Activated CD8-positive, alpha-beta memory T cell treated with anti-CD3 and anti-CD28 coated beads, Interleukin-2, amount 10 ng/mL, durations not matched to agents 7 days and 5 days (primary cell): ENCODE measurements around the gene YEATS2. TPM values are rescaled to one million over a fixed set of nuclear protein-coding genes. Genes with fewer than 3 reads are reported as not detected.
"Not testable (repeated sequence)": the region's sequence is repeated elsewhere in the genome, so short reads cannot be mapped to it uniquely, and the experiment has no call there.

Experiments
- ATAC-seq: fragments of 150-1000 bp; cut with Tn5 transposase; one replicate; pipeline ENCODE4 v1.10.0; 2021; ENCODE audit warnings: moderate library complexity
- CTCF ChIA-PET: fragments of 350-600 bp; sonication (Branson Sonifier 250); formaldehyde crosslinking; loops from one replicate; lab custom pipeline; 2021; ENCODE audit warnings: antibody characterized with exemption; lab: Charles Lee
- DNase-seq: peaks from one replicate; pipeline ENCODE4 v3.0.0-alpha.2; 2020
- H3K27ac Mint-ChIP-seq: one replicate; pipeline ENCODE4 v1.8.0; 2021; ENCODE audit warnings: mild to moderate bottlenecking, mixed read lengths
- H3K27me3 Mint-ChIP-seq: one replicate; pipeline ENCODE4 v1.8.0; 2021; ENCODE audit warnings: mixed read lengths
- H3K36me3 Mint-ChIP-seq: one replicate; pipeline ENCODE4 v1.8.0; 2021; ENCODE audit warnings: mild to moderate bottlenecking, mixed read lengths
- H3K4me1 Mint-ChIP-seq: one replicate; pipeline ENCODE4 v1.8.0; 2021; ENCODE audit warnings: mixed read lengths
- H3K4me3 Mint-ChIP-seq: one replicate; pipeline ENCODE4 v1.8.0; 2021; ENCODE audit warnings: mild to moderate bottlenecking, moderate library complexity, mixed read lengths
- H3K9me3 Mint-ChIP-seq: one replicate; pipeline ENCODE4 v1.8.0; 2022; ENCODE audit warnings: low read depth, mixed read lengths
- total RNA-seq, 2 experiments: library from RNA; stranded (reverse); gene quantifications; one replicate each; pipeline ENCODE4 v1.2.3, GENCODE V29; 2021

The YEATS2 gene
- total RNA-seq, 2 experiments from 2014 or later, result 49.4 to 65.6 TPM

GRCh38 chr3:183731611-183732010 is 34.0 kb downstream of the YEATS2 start:
- no peaks in the 10 kb centered on the region for H3K4me1 Mint-ChIP-seq
- ATAC-seq, result no peak
- H3K27ac Mint-ChIP-seq, result no peak overlapping the region
- H3K9me3 Mint-ChIP-seq, result no peaks in the 10 kb centered on the region
- H3K4me3 Mint-ChIP-seq, result no peak overlapping the region
- DNase-seq, result no peak
- peaks cover 72% of the 10 kb centered on the region for H3K36me3 Mint-ChIP-seq
- CTCF ChIA-PET, result no interaction called here
- H3K27me3 Mint-ChIP-seq, result no peaks in the 10 kb centered on the region

GRCh38 chr3:183733553-183733952 is 36.0 kb downstream of the YEATS2 start:
- DNase-seq (no peak), ATAC-seq (no peak)
- Mint-ChIP-seq H3K4me3 (no peak overlapping the region), H3K9me3 (no peaks in the 10 kb centered on the region), H3K4me1 (no peaks in the 10 kb centered on the region), H3K36me3 (peaks cover 72% of the 10 kb centered on the region), H3K27me3 (no peaks in the 10 kb centered on the region), H3K27ac (no peak overlapping the region)
- CTCF ChIA-PET, result no interaction called here

- DNase-seq (no peak), ATAC-seq (no peak)
- H3K4me1 Mint-ChIP-seq, result no peaks in the 10 kb centered on the region
- no peaks in the 10 kb centered on the region for H3K27me3 Mint-ChIP-seq
- H3K36me3 Mint-ChIP-seq, result peaks cover 65% of the 10 kb centered on the region
- H3K9me3 Mint-ChIP-seq, result no peaks in the 10 kb centered on the region
- CTCF ChIA-PET, result no interaction called here
- no peak overlapping the region for H3K27ac Mint-ChIP-seq
- H3K4me3 Mint-ChIP-seq, result no peak overlapping the region
Measured at GRCh38 chr3:183734750-183735494, 37.3 kb downstream of the YEATS2 start.

GRCh38 chr3:183737116-183737515 is 39.5 kb downstream of the YEATS2 start:
- CTCF ChIA-PET, result interaction anchor here (1.1 kb wide), 1 partner anchor 268 kb away, joined by 3 read pairs; no protein-coding TSS in a partner anchor
- ATAC-seq, result no peak
- no peak for DNase-seq
- Mint-ChIP-seq H3K27ac (no peak overlapping the region), H3K36me3 (peaks cover 60% of the 10 kb centered on the region), H3K4me3 (no peak overlapping the region), H3K9me3 (no peaks in the 10 kb centered on the region), H3K4me1 (no peaks in the 10 kb centered on the region), H3K27me3 (no peaks in the 10 kb centered on the region)

GRCh38 chr3:183740154-183740553 is 42.6 kb downstream of the YEATS2 start:
- not testable (repeated sequence) for H3K9me3 Mint-ChIP-seq, H3K27me3 Mint-ChIP-seq, H3K4me1 Mint-ChIP-seq, DNase-seq, H3K27ac Mint-ChIP-seq, H3K4me3 Mint-ChIP-seq, ATAC-seq
- peaks cover 50% of the 10 kb centered on the region for H3K36me3 Mint-ChIP-seq
- CTCF ChIA-PET, result interaction anchor here (1.9 kb wide), 1 partner anchor 27 kb away, joined by 6 read pairs; no protein-coding TSS in a partner anchor

GRCh38 chr3:183743231-183743630 is 45.6 kb downstream of the YEATS2 start:
- Mint-ChIP-seq H3K4me3 (no peak overlapping the region), H3K4me1 (no peaks in the 10 kb centered on the region), H3K27me3 (no peaks in the 10 kb centered on the region), H3K27ac (no peak overlapping the region), H3K36me3 (peaks cover 41% of the 10 kb centered on the region), H3K9me3 (no peaks in the 10 kb centered on the region)
- CTCF ChIA-PET, result no interaction called here
- DNase-seq, result no peak
- ATAC-seq, result no peak

GRCh38 chr3:183745300-183746098 is 47.9 kb downstream of the YEATS2 start:
- no peaks in the 10 kb centered on the region for H3K4me1 Mint-ChIP-seq
- CTCF ChIA-PET, result no interaction called here
- H3K36me3 Mint-ChIP-seq, result peaks cover 48% of the 10 kb centered on the region
- DNase-seq (no peak), ATAC-seq (no peak)
- H3K27ac Mint-ChIP-seq, result no peak overlapping the region
- no peaks in the 10 kb centered on the region for H3K9me3 Mint-ChIP-seq
- H3K27me3 Mint-ChIP-seq, result no peaks in the 10 kb centered on the region
- no peak overlapping the region for H3K4me3 Mint-ChIP-seq

GRCh38 chr3:183754052-183754451 is 56.5 kb downstream of the YEATS2 start:
- H3K27me3 Mint-ChIP-seq, result no peaks in the 10 kb centered on the region
- CTCF ChIA-PET, result interaction anchor here (1.9 kb wide), 1 partner anchor 12 kb away, joined by 7 read pairs; no protein-coding TSS in a partner anchor
- no peak for DNase-seq
- H3K4me1 Mint-ChIP-seq, result no peaks in the 10 kb centered on the region
- no peaks in the 10 kb centered on the region for H3K9me3 Mint-ChIP-seq
- peaks cover 58% of the 10 kb centered on the region for H3K36me3 Mint-ChIP-seq
- no peak overlapping the region for H3K4me3 Mint-ChIP-seq
- no peak overlapping the region for H3K27ac Mint-ChIP-seq
- no peak for ATAC-seq

GRCh38 chr3:183762304-183762703 is 64.7 kb downstream of the YEATS2 start:
- H3K27ac Mint-ChIP-seq, result no peak overlapping the region
- H3K27me3 Mint-ChIP-seq, result no peaks in the 10 kb centered on the region
- H3K4me3 Mint-ChIP-seq, result no peak overlapping the region
- peaks cover 19% of the 10 kb centered on the region for H3K4me1 Mint-ChIP-seq
- no peaks in the 10 kb centered on the region for H3K9me3 Mint-ChIP-seq
- H3K36me3 Mint-ChIP-seq, result peaks cover 40% of the 10 kb centered on the region
- CTCF ChIA-PET, result no interaction called here
- ATAC-seq, result no peak
- no peak for DNase-seq

GRCh38 chr3:183764847-183765731 is 67.5 kb downstream of the YEATS2 start:
- Mint-ChIP-seq H3K4me3 (no peak overlapping the region), H3K27me3 (no peaks in the 10 kb centered on the region), H3K9me3 (no peaks in the 10 kb centered on the region), H3K36me3 (peaks cover 34% of the 10 kb centered on the region), H3K27ac (peak overlapping the region; percentile 3), H3K4me1 (peaks cover 19% of the 10 kb centered on the region)
- ATAC-seq (no peak), DNase-seq (no peak)
- CTCF ChIA-PET, result interaction anchor here (0.7 to 2.2 kb wide), 9 partner anchors 11 to 580 kb away, joined by 3 to 15 read pairs (median 6); partner anchors contain the start of gene PARL

GRCh38 chr3:183766107-183766506 is 68.5 kb downstream of the YEATS2 start:
- DNase-seq (no peak), ATAC-seq (no peak)
- Mint-ChIP-seq H3K27me3 (no peaks in the 10 kb centered on the region), H3K4me3 (no peak overlapping the region), H3K27ac (peak overlapping the region; percentile 34), H3K9me3 (no peaks in the 10 kb centered on the region), H3K4me1 (peaks cover 19% of the 10 kb centered on the region), H3K36me3 (peaks cover 36% of the 10 kb centered on the region)
- CTCF ChIA-PET, result interaction anchor here (0.9 to 2.2 kb wide), 13 partner anchors 10 to 581 kb away, joined by 3 to 15 read pairs (median 7); partner anchors contain the start of gene KLHL24

- Mint-ChIP-seq H3K4me1 (peaks cover 19% of the 10 kb centered on the region), H3K36me3 (peaks cover 33% of the 10 kb centered on the region), H3K27me3 (no peaks in the 10 kb centered on the region), H3K9me3 (no peaks in the 10 kb centered on the region), H3K4me3 (no peak overlapping the region), H3K27ac (peak overlapping the region; percentile 34)
- peak; percentile 85 for DNase-seq
- CTCF ChIA-PET, result interaction anchor here (0.5 to 2.2 kb wide), 41 partner anchors 8 to 1051 kb away, joined by 3 to 15 read pairs (median 4); partner anchors contain the start of gene KLHL24
- ATAC-seq, result peak; percentile 93
Measured at GRCh38 chr3:183766745-183767606, 69.4 kb downstream of the YEATS2 start.
